Measurements from ENCODE around the gene FHL2. TPM values are rescaled to one million over a fixed set of nuclear protein-coding genes. Genes with fewer than 3 reads are reported as not detected.

The FHL2 gene
- total and polyA plus RNA-seq, 9 of the 15 experiments (the other 6 are each of a cell fraction or from before 2014, with no cell fraction given): 7.5 to 33.1 (median 23.9) TPM

DNA sequence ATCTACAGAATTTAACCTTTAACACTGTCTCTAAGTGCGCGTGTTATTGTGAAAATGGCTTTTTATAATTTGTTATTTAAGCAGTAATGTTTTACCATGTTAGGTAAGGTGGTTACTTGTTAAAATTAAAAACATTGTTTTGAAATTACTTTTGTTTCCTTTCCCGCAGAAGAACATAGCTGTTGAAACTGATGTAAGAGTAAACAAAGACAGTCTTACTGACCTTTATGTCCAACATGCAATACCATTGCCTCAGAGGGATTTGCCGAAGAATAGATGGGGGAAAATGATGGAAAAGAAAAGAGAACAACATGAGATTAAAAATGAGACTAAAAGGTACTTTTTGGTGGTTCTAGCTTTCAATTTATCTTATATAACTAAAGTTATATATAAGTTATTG, 59.4 kb downstream of the FHL2 start (continued):
- TF ChIP-seq, protein P1, sequence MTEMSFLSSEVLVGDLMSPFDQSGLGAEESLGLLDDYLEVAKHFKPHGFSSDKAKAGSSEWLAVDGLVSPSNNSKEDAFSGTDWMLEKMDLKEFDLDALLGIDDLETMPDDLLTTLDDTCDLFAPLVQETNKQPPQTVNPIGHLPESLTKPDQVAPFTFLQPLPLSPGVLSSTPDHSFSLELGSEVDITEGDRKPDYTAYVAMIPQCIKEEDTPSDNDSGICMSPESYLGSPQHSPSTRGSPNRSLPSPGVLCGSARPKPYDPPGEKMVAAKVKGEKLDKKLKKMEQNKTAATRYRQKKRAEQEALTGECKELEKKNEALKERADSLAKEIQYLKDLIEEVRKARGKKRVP (CRISPR knock-in tag; IDR thresholded peaks at IDR 0.05): no peak
- TF ChIP-seq SMARCE1 (IDR thresholded peaks at IDR 0.05): no peak
- no peak for TF ChIP-seq ZNF707 (CRISPR knock-in tag; conservative IDR thresholded peaks at IDR 0.05)
- no peak for TF ChIP-seq MYBL2 (IDR thresholded peaks at IDR 0.05; ENCODE audit: low read depth)
- TF ChIP-seq MYBL2 (CRISPR knock-in tag; IDR thresholded peaks at IDR 0.05; ENCODE audit: borderline replicate concordance): no peak
- TF ChIP-seq KDM2B (CRISPR knock-in tag; IDR thresholded peaks at IDR 0.05): no peak
- no peak for TF ChIP-seq EZH2 (IDR thresholded peaks at IDR 0.05; ENCODE audit: borderline replicate concordance, low read depth, low read length)
- TF ChIP-seq, protein P2, sequence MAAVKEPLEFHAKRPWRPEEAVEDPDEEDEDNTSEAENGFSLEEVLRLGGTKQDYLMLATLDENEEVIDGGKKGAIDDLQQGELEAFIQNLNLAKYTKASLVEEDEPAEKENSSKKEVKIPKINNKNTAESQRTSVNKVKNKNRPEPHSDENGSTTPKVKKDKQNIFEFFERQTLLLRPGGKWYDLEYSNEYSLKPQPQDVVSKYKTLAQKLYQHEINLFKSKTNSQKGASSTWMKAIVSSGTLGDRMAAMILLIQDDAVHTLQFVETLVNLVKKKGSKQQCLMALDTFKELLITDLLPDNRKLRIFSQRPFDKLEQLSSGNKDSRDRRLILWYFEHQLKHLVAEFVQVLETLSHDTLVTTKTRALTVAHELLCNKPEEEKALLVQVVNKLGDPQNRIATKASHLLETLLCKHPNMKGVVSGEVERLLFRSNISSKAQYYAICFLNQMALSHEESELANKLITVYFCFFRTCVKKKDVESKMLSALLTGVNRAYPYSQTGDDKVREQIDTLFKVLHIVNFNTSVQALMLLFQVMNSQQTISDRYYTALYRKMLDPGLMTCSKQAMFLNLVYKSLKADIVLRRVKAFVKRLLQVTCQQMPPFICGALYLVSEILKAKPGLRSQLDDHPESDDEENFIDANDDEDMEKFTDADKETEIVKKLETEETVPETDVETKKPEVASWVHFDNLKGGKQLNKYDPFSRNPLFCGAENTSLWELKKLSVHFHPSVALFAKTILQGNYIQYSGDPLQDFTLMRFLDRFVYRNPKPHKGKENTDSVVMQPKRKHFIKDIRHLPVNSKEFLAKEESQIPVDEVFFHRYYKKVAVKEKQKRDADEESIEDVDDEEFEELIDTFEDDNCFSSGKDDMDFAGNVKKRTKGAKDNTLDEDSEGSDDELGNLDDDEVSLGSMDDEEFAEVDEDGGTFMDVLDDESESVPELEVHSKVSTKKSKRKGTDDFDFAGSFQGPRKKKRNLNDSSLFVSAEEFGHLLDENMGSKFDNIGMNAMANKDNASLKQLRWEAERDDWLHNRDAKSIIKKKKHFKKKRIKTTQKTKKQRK (IDR thresholded peaks at IDR 0.05; ENCODE audit: borderline replicate concordance, low read depth, low read length): no peak
- TF ChIP-seq ZNF639 (CRISPR knock-in tag; conservative IDR thresholded peaks at IDR 0.05 in 1 of 2, IDR thresholded peaks at IDR 0.05 in 1 of 2): no peak
